D721Med (cell line): Measurements from ENCODE around the gene LRRC58.

Experiments
- DNase-seq: peaks from one replicate; pipeline ENCODE4 v3.0.0; 2011; ENCODE audit warnings: low spot score; ENCODE audit not compliant: insufficient read length
- FAIRE-seq: peaks from 2 replicates; lab custom pipeline; 2011; peaks lifted over from hg19 to GRCh38; lab: Jason Lieb, UNC
- TF ChIP-seq, protein P1 (sequence below): IDR thresholded peaks from 2 replicates; pipeline ENCODE4 v1.5.1; 2012; ENCODE audit warnings: mild to moderate bottlenecking, control low read depth; ENCODE audit not compliant: insufficient read depth; ENCODE audit errors: missing control alignments

The LRRC58 gene

DNA sequence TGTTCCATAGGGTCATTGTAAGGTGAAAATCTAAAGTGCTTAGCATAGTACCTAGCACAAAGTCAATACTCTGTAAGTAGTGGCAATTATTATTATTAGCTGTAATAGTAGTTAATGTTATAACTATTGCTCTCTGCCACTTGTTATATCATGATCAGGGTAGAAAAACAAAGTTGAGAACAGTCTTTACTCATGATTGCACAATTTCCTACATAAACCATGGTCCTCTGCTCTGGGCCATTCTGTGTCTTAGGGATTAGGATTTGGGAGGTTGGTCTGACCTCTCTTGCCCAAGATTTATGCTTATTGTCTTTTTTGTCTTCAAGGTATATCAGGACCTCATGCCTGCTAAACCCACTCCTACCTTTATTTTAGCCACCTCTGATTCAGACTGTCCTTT is 4.3 kb upstream of the LRRC58 start:
- DNase-seq (no peak), FAIRE-seq (no peak)
- TF ChIP-seq, protein P1, sequence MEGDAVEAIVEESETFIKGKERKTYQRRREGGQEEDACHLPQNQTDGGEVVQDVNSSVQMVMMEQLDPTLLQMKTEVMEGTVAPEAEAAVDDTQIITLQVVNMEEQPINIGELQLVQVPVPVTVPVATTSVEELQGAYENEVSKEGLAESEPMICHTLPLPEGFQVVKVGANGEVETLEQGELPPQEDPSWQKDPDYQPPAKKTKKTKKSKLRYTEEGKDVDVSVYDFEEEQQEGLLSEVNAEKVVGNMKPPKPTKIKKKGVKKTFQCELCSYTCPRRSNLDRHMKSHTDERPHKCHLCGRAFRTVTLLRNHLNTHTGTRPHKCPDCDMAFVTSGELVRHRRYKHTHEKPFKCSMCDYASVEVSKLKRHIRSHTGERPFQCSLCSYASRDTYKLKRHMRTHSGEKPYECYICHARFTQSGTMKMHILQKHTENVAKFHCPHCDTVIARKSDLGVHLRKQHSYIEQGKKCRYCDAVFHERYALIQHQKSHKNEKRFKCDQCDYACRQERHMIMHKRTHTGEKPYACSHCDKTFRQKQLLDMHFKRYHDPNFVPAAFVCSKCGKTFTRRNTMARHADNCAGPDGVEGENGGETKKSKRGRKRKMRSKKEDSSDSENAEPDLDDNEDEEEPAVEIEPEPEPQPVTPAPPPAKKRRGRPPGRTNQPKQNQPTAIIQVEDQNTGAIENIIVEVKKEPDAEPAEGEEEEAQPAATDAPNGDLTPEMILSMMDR = no peak

DNA sequence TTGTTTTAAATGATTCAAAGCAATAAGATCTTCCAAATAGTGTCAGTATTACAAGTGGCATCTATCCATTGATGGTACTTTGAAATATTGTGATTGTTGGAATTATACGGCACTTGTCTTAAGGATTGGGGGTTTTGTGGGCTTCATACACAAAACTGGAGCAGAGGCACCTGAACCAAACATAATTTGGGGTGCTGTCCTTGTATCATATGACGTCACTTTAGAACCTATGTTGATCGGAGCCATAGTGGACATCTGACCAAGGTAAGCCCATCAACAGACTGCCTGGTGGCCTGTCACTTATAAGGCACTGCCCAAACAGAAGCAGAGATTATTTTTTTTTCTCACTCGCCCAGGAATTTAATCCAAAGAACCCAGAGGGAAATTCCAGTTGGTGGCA is 2.9 kb upstream of the LRRC58 start:
- TF ChIP-seq, protein P1 = no peak
- FAIRE-seq (no peak), DNase-seq (no peak)

DNA sequence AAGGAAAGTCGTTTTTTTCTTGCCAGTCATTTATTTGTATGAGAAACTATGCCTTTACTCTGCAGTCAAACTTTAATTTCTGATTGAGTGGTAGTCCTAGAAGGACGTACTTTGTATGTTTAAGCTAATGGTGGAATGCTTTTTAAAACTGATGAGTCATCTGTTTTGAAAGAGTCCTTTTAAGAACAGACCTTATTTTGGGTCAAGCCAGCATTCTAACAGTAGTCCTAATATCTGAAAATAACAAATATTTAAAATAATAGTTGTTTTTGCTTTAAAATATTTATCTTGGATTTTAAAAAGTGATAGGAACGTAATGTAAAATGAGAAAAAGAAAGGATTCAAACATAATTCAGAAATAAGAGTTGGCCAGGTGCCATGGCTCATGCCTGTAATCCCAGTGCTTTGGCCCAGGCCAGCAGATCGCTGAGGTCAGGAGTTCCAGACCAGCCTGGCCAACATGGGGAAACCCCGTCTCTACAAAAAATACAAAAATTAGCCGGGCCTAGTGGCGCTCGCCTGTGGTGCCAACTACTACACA is 1.3 kb upstream of the LRRC58 start:
- TF ChIP-seq, protein P1 = no peak
- DNase-seq = no peak
- FAIRE-seq = no peak

DNA sequence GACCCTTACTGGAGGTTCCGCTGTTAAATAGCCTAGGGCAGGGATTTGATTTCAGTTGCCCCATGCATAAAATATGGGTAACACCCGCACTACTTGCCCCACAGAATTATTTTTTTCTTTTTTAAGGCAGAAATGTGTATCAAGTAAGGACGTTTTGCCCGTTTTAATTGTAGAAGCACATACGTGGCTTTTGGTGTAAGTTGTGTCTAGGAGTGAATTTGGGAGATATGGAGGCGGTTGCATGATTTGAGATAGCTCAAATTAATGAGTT is 636 bp upstream of the LRRC58 start:
- TF ChIP-seq, protein P1 = no peak
- DNase-seq (no peak), FAIRE-seq (no peak)

DNA sequence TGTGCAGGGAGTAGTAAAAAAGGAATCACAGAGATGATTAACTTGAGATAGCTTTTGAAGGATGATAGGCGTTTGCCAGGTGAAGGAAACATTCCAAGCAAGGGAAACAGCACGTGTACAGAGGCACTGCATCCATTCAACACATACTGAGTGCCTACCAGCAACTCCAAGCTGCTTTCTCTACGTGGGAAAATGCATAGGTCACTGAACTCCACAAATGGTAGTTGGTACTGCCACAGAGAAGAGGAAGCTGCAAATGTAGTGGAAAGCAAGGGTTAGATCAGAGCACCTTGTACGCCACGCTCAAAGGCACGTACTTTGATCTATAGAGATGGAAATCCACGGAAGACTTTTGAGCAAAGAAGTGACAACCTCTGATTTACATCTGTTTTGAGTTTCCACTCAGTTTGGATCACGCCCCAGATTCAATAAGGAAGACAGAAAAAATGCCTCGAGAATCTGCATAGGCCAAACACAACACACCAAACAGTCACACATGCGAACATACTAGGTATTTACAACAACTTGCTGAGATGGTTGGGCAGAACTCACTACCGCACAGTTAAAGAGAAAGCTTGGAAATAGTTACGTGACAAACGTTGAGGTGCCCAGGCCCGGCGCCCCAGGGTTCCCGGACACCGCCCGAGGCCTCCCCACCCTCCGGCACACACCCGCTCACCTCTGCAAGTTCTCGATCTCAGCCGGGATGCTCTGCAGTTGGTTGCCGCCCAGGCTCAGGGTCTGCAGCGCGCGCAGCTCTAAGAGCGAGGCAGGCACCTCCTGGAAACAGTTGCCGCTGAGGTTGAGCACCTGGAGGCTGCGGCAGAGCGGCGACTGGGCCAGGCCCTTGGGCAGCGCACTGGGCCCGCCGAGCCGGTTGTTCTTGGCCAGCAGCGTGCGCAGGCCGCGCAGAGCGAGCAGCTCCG is 826 bp downstream of the LRRC58 start:
- DNase-seq (peak; percentile 22), FAIRE-seq (no peak)
- TF ChIP-seq, protein P1 = no peak

DNA sequence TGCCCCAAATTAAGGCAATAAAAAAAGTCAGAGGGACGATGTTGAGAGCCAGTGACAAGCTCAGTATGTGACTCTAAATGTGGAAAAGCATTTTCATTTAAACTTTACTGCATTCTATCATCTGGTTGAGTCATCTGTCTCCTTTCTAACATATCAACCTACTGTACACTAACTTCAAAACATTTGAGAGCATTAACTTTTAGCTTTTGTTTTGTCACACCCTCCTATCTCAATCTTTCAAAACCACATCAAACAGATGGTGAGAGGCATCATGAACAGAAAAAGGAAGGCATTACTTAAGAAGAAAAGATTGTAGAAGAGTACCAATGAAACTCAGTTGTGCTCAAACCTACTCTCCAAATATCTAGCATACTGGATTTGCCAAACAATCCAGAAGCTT is 4.8 kb downstream of the LRRC58 start:
- TF ChIP-seq, protein P1 = no peak
- no peak for FAIRE-seq
- no peak for DNase-seq

DNA sequence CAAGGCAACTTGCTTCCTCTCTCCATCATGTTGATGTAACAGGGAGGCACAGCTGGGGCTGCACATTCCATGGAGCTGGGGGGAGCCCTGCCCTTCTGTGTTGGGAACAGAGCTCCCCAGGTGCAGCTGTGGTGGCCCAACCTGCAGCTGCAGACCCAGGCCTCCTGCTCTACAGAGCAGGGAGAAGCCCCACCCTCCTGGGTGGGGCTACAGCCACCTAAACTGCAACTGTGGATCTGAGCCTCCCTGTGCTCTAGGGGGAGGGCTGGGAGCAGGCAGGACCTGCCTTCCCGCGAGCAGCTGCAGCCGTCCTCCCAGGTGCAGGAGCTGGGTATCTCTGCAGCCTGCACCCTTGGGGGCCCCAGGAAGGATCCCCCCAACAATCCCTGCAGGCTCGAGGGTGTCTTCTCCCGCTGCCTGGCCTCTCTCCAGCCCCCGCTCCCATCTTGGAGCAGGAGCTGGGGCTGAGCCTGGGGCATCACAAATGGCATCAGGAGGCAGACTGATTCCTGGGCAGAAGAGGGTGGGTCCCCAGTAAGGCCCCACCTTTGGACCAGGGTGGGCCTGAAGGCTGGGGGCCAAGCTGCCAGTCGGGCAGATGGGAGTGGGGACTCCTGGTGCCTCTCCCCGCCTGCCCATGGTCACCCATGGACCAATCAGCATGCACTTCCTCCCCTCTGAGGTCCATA is 7.4 kb downstream of the LRRC58 start:
- DNase-seq (no peak), FAIRE-seq (no peak)
- TF ChIP-seq, protein P1 = no peak
